ENCODE data around the gene DAB1.

The DAB1 gene

DNA sequence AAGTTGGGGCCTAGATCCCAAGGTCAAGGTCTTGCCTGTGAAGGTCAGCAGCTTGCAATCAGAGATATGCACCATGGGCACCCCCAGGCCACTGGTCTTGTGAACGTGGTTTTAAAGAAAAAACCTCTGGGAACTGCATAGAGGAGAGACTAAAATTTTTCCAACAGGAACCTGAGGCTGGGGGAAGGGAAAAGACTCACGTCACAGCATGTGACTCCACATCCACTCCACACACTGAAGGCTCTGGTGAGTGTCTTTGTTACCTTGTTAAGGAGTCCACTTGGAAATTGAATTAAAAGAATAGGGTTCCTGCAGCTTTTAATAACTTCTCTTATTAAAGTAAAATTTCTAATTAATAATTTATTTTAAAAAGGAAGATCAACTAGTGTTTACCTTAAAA is 224.9 kb downstream of the DAB1 start:
- no peak overlapping the region for H3K4me3 ChIP-seq (replicated peaks; ENCODE audit: low read depth, low read length)
- no peaks in the 10 kb centered on the region for H3K36me3 ChIP-seq (ENCODE audit: control insufficient read depth, insufficient read depth, low read length)
- no peaks in the 10 kb centered on the region for H3K27me3 ChIP-seq (replicated peaks; ENCODE audit: control insufficient read depth, insufficient read depth, low read length)
- TF ChIP-seq, protein P1, sequence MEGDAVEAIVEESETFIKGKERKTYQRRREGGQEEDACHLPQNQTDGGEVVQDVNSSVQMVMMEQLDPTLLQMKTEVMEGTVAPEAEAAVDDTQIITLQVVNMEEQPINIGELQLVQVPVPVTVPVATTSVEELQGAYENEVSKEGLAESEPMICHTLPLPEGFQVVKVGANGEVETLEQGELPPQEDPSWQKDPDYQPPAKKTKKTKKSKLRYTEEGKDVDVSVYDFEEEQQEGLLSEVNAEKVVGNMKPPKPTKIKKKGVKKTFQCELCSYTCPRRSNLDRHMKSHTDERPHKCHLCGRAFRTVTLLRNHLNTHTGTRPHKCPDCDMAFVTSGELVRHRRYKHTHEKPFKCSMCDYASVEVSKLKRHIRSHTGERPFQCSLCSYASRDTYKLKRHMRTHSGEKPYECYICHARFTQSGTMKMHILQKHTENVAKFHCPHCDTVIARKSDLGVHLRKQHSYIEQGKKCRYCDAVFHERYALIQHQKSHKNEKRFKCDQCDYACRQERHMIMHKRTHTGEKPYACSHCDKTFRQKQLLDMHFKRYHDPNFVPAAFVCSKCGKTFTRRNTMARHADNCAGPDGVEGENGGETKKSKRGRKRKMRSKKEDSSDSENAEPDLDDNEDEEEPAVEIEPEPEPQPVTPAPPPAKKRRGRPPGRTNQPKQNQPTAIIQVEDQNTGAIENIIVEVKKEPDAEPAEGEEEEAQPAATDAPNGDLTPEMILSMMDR (IDR thresholded peaks at IDR 0.05; ENCODE audit: insufficient read depth, low read length, poor library complexity, severe bottlenecking) = no peak
- DNase-seq (ENCODE audit: extremely low read depth, insufficient read length) = no peak

DNA sequence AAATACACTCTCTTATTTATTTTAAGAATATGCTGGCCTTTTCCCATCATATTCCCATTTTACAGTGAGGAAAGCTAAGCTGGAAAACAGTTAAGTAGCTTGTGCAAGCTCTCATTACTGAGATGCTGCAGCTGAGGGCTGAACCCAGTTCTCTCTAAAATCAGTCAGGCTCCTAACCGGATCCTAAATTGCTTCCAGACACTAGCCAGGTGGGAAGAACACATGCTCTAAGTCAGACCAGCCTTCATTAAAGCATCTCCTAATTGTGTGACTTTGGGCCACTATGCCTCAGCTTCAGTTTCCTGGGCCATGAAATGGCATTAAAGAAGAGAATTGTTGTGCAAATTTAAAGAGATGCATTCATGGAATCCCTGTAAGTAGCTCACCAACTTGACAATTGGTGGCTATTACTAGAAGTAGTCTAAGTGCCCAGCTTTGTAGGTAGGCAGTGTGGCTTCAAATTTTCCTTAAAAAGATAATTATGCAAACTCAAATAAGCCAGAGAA is 228.4 kb downstream of the DAB1 start:
- H3K4me3 ChIP-seq (replicated peaks; ENCODE audit: low read depth, low read length) = no peak overlapping the region
- no peak for DNase-seq (ENCODE audit: extremely low read depth, insufficient read length)
- H3K27me3 ChIP-seq (replicated peaks; ENCODE audit: control insufficient read depth, insufficient read depth, low read length) = no peaks in the 10 kb centered on the region
- TF ChIP-seq, protein P1 (IDR thresholded peaks at IDR 0.05; ENCODE audit: insufficient read depth, low read length, poor library complexity, severe bottlenecking) = no peak
- H3K36me3 ChIP-seq (ENCODE audit: control insufficient read depth, insufficient read depth, low read length) = no peaks in the 10 kb centered on the region

DNA sequence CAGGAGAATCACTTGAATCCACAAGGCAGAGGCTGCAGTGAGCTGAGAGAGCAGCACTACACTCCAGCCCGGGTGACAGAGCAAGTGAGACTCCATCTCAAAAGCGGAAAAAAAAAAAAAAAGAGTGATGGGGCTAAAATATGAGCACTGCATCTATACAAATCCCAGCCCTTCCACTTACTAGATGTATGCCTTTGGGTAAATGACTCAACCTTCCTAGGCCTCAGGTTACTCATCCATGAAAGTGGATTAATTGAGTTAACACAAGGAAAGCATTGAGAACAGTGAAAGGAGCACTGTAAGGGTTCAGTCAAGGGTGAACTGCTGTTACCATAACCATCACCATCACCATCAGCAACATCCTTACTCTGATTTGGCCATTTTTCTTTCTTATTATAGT is 231.6 kb downstream of the DAB1 start:
- H3K4me3 ChIP-seq (replicated peaks; ENCODE audit: low read depth, low read length) = no peak overlapping the region
- no peaks in the 10 kb centered on the region for H3K36me3 ChIP-seq (ENCODE audit: control insufficient read depth, insufficient read depth, low read length)
- H3K27me3 ChIP-seq (replicated peaks; ENCODE audit: control insufficient read depth, insufficient read depth, low read length) = no peaks in the 10 kb centered on the region
- DNase-seq (ENCODE audit: extremely low read depth, insufficient read length) = no peak
- TF ChIP-seq, protein P1 (IDR thresholded peaks at IDR 0.05; ENCODE audit: insufficient read depth, low read length, poor library complexity, severe bottlenecking) = no peak

DNA sequence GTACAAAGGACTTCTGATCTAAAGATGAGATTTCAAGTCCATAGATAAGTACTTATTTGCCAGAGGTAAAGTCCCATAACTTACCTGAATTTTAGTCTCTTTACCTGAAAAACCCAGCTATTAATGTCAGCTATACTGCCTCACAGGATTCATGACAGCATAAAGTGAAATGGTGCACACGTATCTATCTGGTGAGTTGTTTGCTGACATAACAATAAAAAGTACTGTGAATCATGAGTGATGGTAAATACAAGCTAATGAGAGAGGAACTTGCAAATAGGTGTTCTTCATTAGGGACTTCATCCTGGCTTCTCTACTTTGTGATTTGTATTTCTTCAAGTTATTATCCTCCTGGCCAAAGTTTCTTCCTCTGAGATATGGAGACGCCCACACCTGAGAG is 233.0 kb downstream of the DAB1 start:
- no peak for DNase-seq (ENCODE audit: extremely low read depth, insufficient read length)
- TF ChIP-seq, protein P1 (IDR thresholded peaks at IDR 0.05; ENCODE audit: insufficient read depth, low read length, poor library complexity, severe bottlenecking) = no peak
- Histone ChIP-seq H3K27me3 (replicated peaks; ENCODE audit: control insufficient read depth, insufficient read depth, low read length) (no peaks in the 10 kb centered on the region), H3K36me3 (ENCODE audit: control insufficient read depth, insufficient read depth, low read length) (no peaks in the 10 kb centered on the region), H3K4me3 (replicated peaks; ENCODE audit: low read depth, low read length) (no peak overlapping the region)

DNA sequence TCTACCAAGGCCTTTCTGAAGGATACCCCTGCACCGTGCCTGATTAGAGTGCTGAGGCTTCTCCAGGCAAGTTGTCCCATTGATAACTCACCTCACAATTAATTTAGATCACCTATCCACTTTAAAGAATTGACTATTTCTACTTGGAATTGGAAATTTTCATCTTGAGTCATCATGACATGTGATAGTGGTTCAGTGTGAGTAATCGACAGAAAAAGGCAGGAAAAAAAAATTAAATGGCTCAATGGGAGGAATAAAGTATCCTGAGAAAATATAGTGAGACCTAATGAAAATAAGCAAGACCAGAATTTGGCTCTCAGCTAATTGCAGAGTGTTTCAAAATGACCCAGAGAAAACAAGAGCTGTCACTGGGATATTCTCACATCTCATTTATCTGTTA is 235.7 kb downstream of the DAB1 start:
- TF ChIP-seq, protein P1 (IDR thresholded peaks at IDR 0.05; ENCODE audit: insufficient read depth, low read length, poor library complexity, severe bottlenecking) = no peak
- Histone ChIP-seq H3K36me3 (ENCODE audit: control insufficient read depth, insufficient read depth, low read length) (no peaks in the 10 kb centered on the region), H3K4me3 (replicated peaks; ENCODE audit: low read depth, low read length) (no peak overlapping the region), H3K27me3 (replicated peaks; ENCODE audit: control insufficient read depth, insufficient read depth, low read length) (no peaks in the 10 kb centered on the region)
- no peak for DNase-seq (ENCODE audit: extremely low read depth, insufficient read length)

DNA sequence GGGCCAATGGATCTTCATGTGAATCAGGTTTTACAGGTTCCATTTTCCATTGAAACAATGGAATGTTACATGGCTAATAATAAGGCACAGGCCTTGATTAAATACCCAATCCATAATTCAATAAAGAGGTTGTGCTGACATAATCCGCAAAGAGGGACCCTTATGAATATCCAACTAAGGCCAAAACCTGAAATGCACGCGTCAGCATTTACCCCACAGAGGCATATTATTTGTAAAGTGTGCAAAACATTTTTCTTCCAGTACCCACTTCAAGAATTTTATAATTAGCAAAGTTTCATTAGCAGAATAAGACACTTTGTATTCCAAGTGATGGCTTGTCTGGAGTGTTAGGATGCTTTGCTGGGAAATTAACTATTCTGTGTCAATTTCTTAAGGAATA is 237.4 kb downstream of the DAB1 start:
- Histone ChIP-seq H3K36me3 (ENCODE audit: control insufficient read depth, insufficient read depth, low read length) (no peaks in the 10 kb centered on the region), H3K4me3 (replicated peaks; ENCODE audit: low read depth, low read length) (no peak overlapping the region), H3K27me3 (replicated peaks; ENCODE audit: control insufficient read depth, insufficient read depth, low read length) (no peaks in the 10 kb centered on the region)
- no peak for DNase-seq (ENCODE audit: extremely low read depth, insufficient read length)
- TF ChIP-seq, protein P1 (IDR thresholded peaks at IDR 0.05; ENCODE audit: insufficient read depth, low read length, poor library complexity, severe bottlenecking) = no peak

All from GM06990 (cell line).